Activated CD4-positive, alpha-beta T cell treated with anti-CD3 and anti-CD28 coated beads, Interleukin-2, amount 50 U/mL, for 16 hours (primary cell): Measurements from ENCODE around the gene EFCC1.

ENCODE experiments used
- DNase-seq: peaks from one replicate; pipeline ENCODE4 v3.0.0-alpha.2; 2020

The EFCC1 gene

DNA sequence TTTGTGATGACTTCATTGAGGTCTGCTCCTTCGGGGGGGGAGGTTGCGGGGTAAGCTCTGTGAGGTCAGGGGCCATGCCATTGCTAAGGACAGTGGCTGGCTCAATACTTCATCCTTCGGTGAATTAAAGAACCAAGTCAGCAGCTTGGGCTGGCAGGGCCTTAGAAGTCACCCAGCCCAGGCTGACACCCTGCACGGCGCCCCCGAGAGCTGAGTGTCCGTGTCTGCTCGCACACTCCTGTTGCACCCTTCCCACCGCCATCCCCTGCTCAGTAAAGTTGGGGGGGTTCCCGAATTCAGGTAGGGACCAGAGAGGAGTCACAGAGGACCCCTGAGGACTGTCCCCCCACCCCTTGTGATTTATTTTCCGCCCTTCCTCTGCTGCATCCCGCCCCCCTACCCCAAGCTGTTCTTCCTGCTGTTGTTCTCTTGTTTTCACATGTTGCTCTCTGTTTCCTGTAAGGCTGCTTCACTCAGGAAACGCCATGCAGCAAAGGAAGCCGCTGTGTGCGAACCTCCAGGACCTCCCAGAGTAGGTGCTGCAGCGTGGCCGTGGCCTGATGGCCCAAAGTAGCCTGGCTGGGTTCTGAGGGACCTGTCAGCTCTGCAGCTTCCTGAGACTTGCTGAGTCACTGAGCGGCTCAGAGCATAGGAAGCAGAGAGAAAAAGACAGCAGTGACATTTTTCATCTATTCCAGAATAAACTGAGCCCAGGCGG is 14.4 kb downstream of the EFCC1 start:
- peak; percentile 62 for DNase-seq

GRCh38 chr3:129016356-129016719 is 15.2 kb downstream of the EFCC1 start:
- peak; percentile 53 for DNase-seq

DNA sequence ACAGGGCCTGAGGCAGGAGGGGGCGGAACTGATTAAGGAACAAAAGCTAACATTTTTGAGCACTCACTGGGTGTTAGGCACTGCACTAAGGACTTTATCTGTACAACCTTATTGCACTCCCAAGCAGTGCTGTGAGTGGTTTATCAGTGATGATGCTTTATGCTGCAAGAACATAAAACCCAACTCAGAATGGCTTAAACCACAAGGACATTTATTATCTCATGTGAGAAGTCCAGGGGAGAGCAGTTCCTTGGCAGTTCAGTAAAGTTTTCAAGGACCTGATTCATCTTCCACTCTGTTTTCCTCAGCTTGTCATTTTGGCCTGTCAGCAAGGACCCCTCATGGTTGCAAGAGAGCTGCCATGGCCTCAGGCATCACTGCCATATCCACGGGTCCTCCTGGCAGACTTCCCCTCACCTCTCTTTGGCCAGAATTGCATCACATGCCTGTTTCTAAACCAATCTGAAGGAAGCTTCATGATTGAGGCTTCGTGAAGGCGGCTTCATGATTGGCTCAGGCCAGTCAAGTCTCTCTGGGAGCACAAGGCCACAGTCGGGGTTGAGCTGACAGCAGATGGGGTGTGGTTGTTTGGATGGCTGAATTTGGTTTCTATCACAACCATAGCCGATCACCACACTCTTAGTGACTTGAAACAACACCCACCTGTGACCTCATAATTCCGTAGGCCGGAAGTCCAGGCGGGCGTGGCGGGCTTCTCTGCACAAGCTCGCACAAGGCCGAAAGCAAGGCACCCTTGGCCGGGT is 15.8 kb downstream of the EFCC1 start:
- no peak for DNase-seq

- DNase-seq, result no peak
These were observed 16.4 kb downstream of the EFCC1 start for GRCh38 chr3:129017484-129017899.

- no peak for DNase-seq
These were observed 17.2 kb downstream of the EFCC1 start for GRCh38 chr3:129018271-129018670.

GRCh38 chr3:129018751-129019150 is 17.6 kb downstream of the EFCC1 start:
- DNase-seq, result no peak

GRCh38 chr3:129019266-129019665 is 18.2 kb downstream of the EFCC1 start:
- DNase-seq, result no peak

DNA sequence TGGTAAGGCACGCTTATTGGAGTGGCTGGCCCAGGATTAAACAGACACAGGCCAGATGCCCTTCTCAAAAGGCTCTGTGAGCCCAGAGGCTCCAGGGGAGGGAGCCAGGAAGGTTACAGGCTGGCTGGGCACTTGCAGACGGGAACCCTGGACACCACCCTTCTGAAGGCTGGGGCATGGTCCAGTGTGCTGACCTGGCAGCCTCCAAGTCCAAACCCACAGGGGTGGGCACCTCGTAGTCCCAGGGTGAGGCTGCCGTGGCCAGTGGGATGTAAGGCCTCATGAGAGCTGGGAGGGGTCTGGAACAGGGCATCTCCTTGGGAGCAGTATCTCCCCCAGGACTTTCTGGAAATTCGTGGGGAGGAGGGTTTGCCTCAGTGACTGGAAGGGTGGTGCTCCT is 19.6 kb downstream of the EFCC1 start:
- DNase-seq, result no peak

DNA sequence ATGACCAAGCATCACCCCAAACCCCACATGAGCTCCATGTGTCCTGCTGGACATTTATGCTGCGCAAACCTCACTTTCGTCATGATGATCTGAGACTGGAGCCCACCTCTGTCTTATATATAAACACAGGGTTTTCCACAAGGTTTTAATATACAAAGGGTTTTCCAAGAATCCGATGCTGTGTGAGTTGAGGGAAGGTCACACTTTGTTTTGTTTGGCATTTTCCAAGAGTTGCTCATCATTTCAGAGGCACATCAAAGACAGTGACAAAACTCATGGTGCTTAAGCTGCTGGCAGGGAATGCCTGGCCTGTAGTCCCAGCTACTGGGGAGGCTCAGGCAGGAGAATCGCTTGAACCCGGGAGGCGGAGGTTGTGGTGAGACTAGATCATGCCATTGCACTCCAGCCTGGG is 20.0 kb downstream of the EFCC1 start:
- no peak for DNase-seq

- DNase-seq, result no peak
These were observed 21.3 kb downstream of the EFCC1 start for GRCh38 chr3:129022114-129023007.

DNA sequence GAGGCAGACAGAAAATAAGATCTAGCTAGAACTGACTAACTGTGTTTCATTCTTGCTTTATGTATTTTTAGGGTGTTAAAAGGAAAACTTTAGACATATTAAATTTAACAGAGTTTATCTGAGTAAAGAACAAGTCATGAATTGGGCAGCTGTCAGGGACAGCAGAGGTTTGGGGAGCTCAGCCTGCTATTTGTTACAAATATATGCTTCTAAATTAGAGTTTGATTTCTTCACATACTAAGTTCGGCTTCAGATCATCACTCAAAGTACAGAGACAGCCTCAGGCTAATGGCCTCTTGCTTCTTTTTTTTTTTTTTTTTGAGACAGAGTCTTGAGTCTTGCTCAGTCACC is 21.9 kb downstream of the EFCC1 start:
- DNase-seq, result no peak

- DNase-seq, result no peak
These were observed 22.8 kb downstream of the EFCC1 start for GRCh38 chr3:129023909-129024308.

DNA sequence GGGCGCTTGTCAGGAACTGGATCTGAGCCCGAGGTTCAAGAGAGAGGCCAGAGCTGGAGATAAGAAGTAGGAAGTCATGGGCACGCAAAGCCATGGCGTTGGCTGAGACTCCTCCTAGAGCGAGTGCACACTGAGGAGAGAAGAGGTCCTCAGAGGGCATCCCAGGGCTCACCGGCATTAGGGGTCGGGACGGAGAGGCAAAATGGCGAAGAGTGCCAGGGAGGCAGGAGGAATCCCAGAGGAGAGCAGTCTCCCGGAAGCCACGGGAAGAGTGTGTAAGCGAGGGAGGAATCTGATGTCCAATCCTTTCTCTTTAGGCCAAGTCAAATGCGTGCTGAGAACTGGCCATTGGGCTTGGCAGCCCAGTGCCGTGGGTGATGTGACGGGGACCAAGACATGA is 24.0 kb downstream of the EFCC1 start:
- DNase-seq, result no peak

GRCh38 chr3:129025691-129026435 is 24.8 kb downstream of the EFCC1 start:
- DNase-seq, result no peak

GRCh38 chr3:129026728-129027543 is 25.8 kb downstream of the EFCC1 start:
- peak; percentile 94 for DNase-seq

DNA sequence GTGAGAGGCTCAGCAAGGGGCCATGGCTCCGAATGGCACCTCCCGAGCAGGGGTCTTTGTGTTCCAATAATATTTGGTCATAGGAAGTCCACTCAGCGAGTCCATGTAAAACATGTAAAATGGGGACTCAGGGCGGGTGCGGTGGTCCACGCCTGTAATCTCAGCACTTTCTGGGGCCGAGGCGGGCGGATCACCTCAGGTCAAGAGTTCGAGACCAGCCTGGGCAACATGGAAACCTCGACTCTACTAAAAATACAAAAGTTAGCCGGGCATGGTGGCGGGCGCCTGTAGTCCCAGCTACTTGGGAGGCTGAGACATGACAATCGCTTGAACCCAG is 26.4 kb downstream of the EFCC1 start:
- DNase-seq, result no peak

- no peak for DNase-seq
These were observed 27.8 kb downstream of the EFCC1 start for GRCh38 chr3:129028866-129029265.

- no peak for DNase-seq
These were observed 29.5 kb downstream of the EFCC1 start for GRCh38 chr3:129030611-129031010.

- no peak for DNase-seq
These were observed 30.5 kb downstream of the EFCC1 start for GRCh38 chr3:129031476-129032215.

GRCh38 chr3:129032716-129033115 is 31.6 kb downstream of the EFCC1 start:
- DNase-seq, result no peak

DNA sequence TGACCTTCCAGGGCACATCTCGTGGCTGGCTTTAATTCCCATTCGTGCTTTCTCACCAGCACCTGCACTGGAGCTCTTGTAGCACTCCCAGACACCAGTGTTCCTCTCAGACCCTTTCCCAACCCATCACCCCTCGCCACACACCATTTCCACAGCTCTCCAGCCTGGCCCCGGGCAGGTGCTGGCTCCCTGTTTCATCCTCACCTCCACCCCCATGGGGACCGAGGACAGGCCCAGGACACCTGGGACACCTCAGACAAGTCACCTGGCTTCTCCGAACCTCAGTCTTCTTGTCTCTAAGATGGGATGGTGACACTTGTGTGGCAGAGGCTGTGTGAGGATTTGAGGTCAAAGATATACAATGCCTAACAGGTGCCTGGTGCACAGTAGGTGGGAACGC is 32.0 kb downstream of the EFCC1 start:
- no peak for DNase-seq
